ENCODE data around the gene HLA-C.

- TF ChIP-seq CTCF (IDR thresholded peaks at IDR 0.05; ENCODE audit: insufficient read depth, low read depth, low read length) (no peak), EZH2 (IDR thresholded peaks at IDR 0.05; ENCODE audit: insufficient read depth, low read length) (no peak)
Observed at GRCh38 chr6:31272436-31272835, 544 bp upstream of the HLA-C start.
